SK-N-SH (cell line): Measurements from ENCODE around the gene XPR1. TPM values are rescaled to one million over a fixed set of nuclear protein-coding genes. Genes with fewer than 3 reads are reported as not detected.
"Not testable (repeated sequence)": the region's sequence is repeated elsewhere in the genome, so short reads cannot be mapped to it uniquely, and the experiment has no call there.

Experiments used
- CTCF ChIA-PET: fragments of 300-600, 350-600 bp; formaldehyde crosslinking; extraction: SDS; loops from one replicate; lab custom pipeline; 2021; lab: Yijun Ruan, JAX
- POLR2A ChIA-PET: fragments of 350-600 bp; sonication (Branson Sonifier 250); formaldehyde crosslinking; extraction: SDS; loops from one replicate; lab custom pipeline; 2020; ENCODE audit warnings: antibody characterized with exemption, inconsistent platforms; lab: Yijun Ruan, JAX
- DNase-seq: peaks from one replicate; pipeline ENCODE4 v3.0.0; 2012
- H2AFZ ChIP-seq: fragments of 200-600 bp; sonication (generic); 2 replicates; pipeline ENCODE4 v1.8.1; 2016; ENCODE audit warnings: antibody characterized with exemption, mild to moderate bottlenecking, low read depth
- H3F3A ChIP-seq: fragments of 200-600 bp; sonication (generic); replicated peaks from 2 replicates; pipeline ENCODE3; 2016; ENCODE audit warnings: antibody characterized with exemption, mild to moderate bottlenecking; ENCODE audit not compliant: insufficient read depth
- H3K27ac ChIP-seq, 2 experiments: fragments of 200-500 bp in 1 of 2; fragments of 200-600 bp in 1 of 2; sonication (Bioruptor generic) in 1 of 2; sonication (generic), shearing (Covaris generic) in 1 of 2; 2 replicates each; pipeline versions ENCODE4 v1.5.1 to v1.6.1; 2014 to 2016; ENCODE audit warnings: low read depth in 2 of 2, inconsistent platforms in 1 of 2, low read length in 1 of 2, mild to moderate bottlenecking in 1 of 2, mixed read lengths in 1 of 2
- H3K27me3 ChIP-seq: fragments of 200-600 bp; sonication (generic), shearing (Covaris generic); 2 replicates; pipeline ENCODE4 v1.6.1; 2016; ENCODE audit warnings: mixed run types; ENCODE audit not compliant: insufficient read depth
- H3K36me3 ChIP-seq, 2 experiments: fragments of 200-500 bp in 1 of 2; fragments of 200-600 bp in 1 of 2; sonication (Bioruptor generic) in 1 of 2; sonication (generic) in 1 of 2; replicated peaks in 1 of 2; 2 replicates each; pipeline versions ENCODE3 to v1.5.1; 2014 to 2016; ENCODE audit warnings: low read length in 1 of 2, mild to moderate bottlenecking in 1 of 2; ENCODE audit not compliant: insufficient read depth in 2 of 2, control insufficient read depth in 1 of 2
- H3K4me1 ChIP-seq, 2 experiments: fragments of 200-500 bp in 1 of 2; fragments of 200-600 bp in 1 of 2; sonication (Bioruptor generic) in 1 of 2; sonication (generic), shearing (Covaris generic) in 1 of 2; 2 replicates each; pipeline versions ENCODE4 v1.5.1 to v1.6.1; 2014 to 2016; ENCODE audit warnings: low read depth in 1 of 2, low read length in 1 of 2, mixed run types in 1 of 2; ENCODE audit not compliant: insufficient read depth in 2 of 2, control insufficient read depth in 1 of 2
- H3K4me2 ChIP-seq: fragments of 200-600 bp; sonication (generic), shearing (Covaris generic); 2 replicates; pipeline ENCODE4 v1.6.1; 2017; ENCODE audit warnings: mixed run types
- H3K4me3 ChIP-seq, 2 experiments: fragments of 200-500 bp in 1 of 2; fragments of 200-600 bp in 1 of 2; sonication (Bioruptor generic) in 1 of 2; sonication (generic), shearing (Covaris generic) in 1 of 2; 2 replicates each; pipeline versions ENCODE4 v1.5.1 to v1.8.1; 2014 to 2016; ENCODE audit warnings: low read depth in 2 of 2, inconsistent platforms in 1 of 2, low read length in 1 of 2, mild to moderate bottlenecking in 1 of 2, mixed read lengths in 1 of 2, moderate library complexity in 1 of 2
- H3K79me2 ChIP-seq: fragments of 200-600 bp; sonication (generic); 2 replicates; pipeline ENCODE4 v1.8.1; 2017; ENCODE audit warnings: mild to moderate bottlenecking; ENCODE audit not compliant: insufficient read depth
- H3K9ac ChIP-seq: fragments of 200-600 bp; sonication (generic); 2 replicates; pipeline ENCODE4 v1.6.1; 2017; ENCODE audit warnings: mixed run types
- H3K9me2 ChIP-seq: fragments of 200-600 bp; sonication (generic); 2 replicates; pipeline ENCODE4 v1.6.1; 2017; ENCODE audit warnings: mixed run types
- H3K9me3 ChIP-seq: fragments of 200-600 bp; sonication (generic); 2 replicates; pipeline ENCODE4 v1.6.1; 2017; ENCODE audit warnings: mixed run types, mild to moderate bottlenecking, moderate library complexity
- H4K20me1 ChIP-seq: fragments of 200-600 bp; sonication (generic); 2 replicates; pipeline ENCODE4 v1.6.1; 2017; ENCODE audit warnings: mild to moderate bottlenecking, mixed run types; ENCODE audit not compliant: insufficient read depth
- CHD2 ChIP-seq: fragments of 150-350 bp; IDR thresholded peaks from 2 replicates; pipeline ENCODE4 v1.6.1; 2018; ENCODE audit warnings: low read length; ENCODE audit not compliant: partially characterized antibody
- FOSL2 ChIP-seq: IDR thresholded peaks from 2 replicates; pipeline ENCODE4 v1.4.0; 2012; ENCODE audit warnings: low read depth, mild to moderate bottlenecking, moderate library complexity, borderline replicate concordance
- MAX ChIP-seq: IDR thresholded peaks from 2 replicates; pipeline ENCODE4 v1.4.0; 2012; ENCODE audit warnings: low read depth
- MEF2A ChIP-seq: IDR thresholded peaks from 2 replicates; pipeline ENCODE4 v1.4.0; 2012; ENCODE audit warnings: low read depth, borderline replicate concordance
- MXI1 ChIP-seq: IDR thresholded peaks from 2 replicates; pipeline ENCODE4 v1.6.1; 2012; ENCODE audit warnings: mild to moderate bottlenecking, low read depth, low read length, improper control_type of control experiment
- RCOR1 ChIP-seq: fragments of 150-350 bp; IDR thresholded peaks from 2 replicates; pipeline ENCODE4 v1.6.1; 2017; ENCODE audit warnings: antibody characterized with exemption, low read length
- ZBTB33 ChIP-seq: IDR thresholded peaks from 2 replicates; pipeline ENCODE4 v1.4.0; 2012; ENCODE audit warnings: low read depth, borderline replicate concordance
- WGBS: methylation state at CpG from one replicate; pipeline ENCODE4 v1.1.6; 2017; ENCODE audit warnings: low lambda C conversion rate; 5-methylcytosine and 5-hydroxymethylcytosine counted together
- polyA plus RNA-seq, 3 experiments: library from polyadenylated mRNA; depleted of rRNA; stranded (reverse); fragments of >200 nt; gene quantifications; 2 replicates each; pipeline ENCODE4 v1.2.3, GENCODE V29; 2012

The XPR1 gene
- polyA plus RNA-seq, 1 of the 3 experiments (the other 2 are of a cell fraction) = 7.9 TPM

GRCh38 chr1:180821970-180822369 is 190.1 kb downstream of the XPR1 start:
- no peak for TF ChIP-seq CHD2
- TF ChIP-seq MEF2A = no peak
- Histone ChIP-seq H3K27ac (no peak overlapping the region), H3K36me3 (peaks cover 6 to 16% of the 10 kb centered on the region in 2 experiments), H4K20me1 (no peaks in the 10 kb centered on the region), H3K9me3 (peaks cover 8% of the 10 kb centered on the region; the same call in 1 of the 2 replicates), H3K4me3 (no peak overlapping the region), H3K4me2 (no peak overlapping the region), H2AFZ (no peak overlapping the region), H3K79me2 (no peaks in the 10 kb centered on the region), H3K27me3 (no peaks in the 10 kb centered on the region), H3K9ac (no peak overlapping the region), H3K4me1 (no peaks in the 10 kb centered on the region; a peak in 1 of 4 replicates), H3K9me2 (no peaks in the 10 kb centered on the region), H3F3A (no peaks in the 10 kb centered on the region)
- no peak for DNase-seq
- CTCF ChIA-PET = interaction anchor here (0.9 kb wide), 1 partner anchor 36 kb away, joined by 3 read pairs; no protein-coding TSS in a partner anchor
- 97% methylated on average over 2 of the region's 2 CpGs for WGBS
- POLR2A ChIA-PET = no interaction called here

- H2AFZ ChIP-seq, H3K9me2 ChIP-seq, H3K9me3 ChIP-seq, H3K79me2 ChIP-seq, H3K4me3 ChIP-seq, H3K4me1 ChIP-seq, H3K27ac ChIP-seq, H3K9ac ChIP-seq, POLR2A ChIA-PET, H3K27me3 ChIP-seq, DNase-seq, CTCF ChIA-PET, H3F3A ChIP-seq, H3K4me2 ChIP-seq, H4K20me1 ChIP-seq: not testable (repeated sequence)
- WGBS = 88% methylated on average over 2 of the region's 2 CpGs
- H3K36me3 ChIP-seq = peaks cover 10 to 20% of the 10 kb centered on the region in 2 experiments
Observed at GRCh38 chr1:180831507-180831906, 199.7 kb downstream of the XPR1 start.

- CTCF ChIA-PET, H3K4me3 ChIP-seq, POLR2A ChIA-PET, H3K9me2 ChIP-seq, H3K27me3 ChIP-seq, H3K79me2 ChIP-seq, H3K4me2 ChIP-seq, H3F3A ChIP-seq, H2AFZ ChIP-seq, H3K9me3 ChIP-seq, DNase-seq, H4K20me1 ChIP-seq, H3K9ac ChIP-seq, H3K4me1 ChIP-seq, H3K27ac ChIP-seq: not testable (repeated sequence)
- WGBS = 74% methylated on average over 1 of the region's 1 CpG
- peaks cover 19 to 20% of the 10 kb centered on the region in 2 experiments for H3K36me3 ChIP-seq
Observed at GRCh38 chr1:180833180-180833579, 201.4 kb downstream of the XPR1 start.

- CTCF ChIA-PET = no interaction called here
- H3K79me2 ChIP-seq = no peaks in the 10 kb centered on the region
- POLR2A ChIA-PET = no interaction called here
- H3K36me3 ChIP-seq = peaks cover 19 to 34% of the 10 kb centered on the region in 2 experiments
- no peaks in the 10 kb centered on the region for H3K27me3 ChIP-seq
- no peaks in the 10 kb centered on the region for H3K9me2 ChIP-seq
- TF ChIP-seq ZBTB33 = no peak
- TF ChIP-seq FOSL2 = no peak
- TF ChIP-seq RCOR1 = no peak
- TF ChIP-seq MAX = no peak
- TF ChIP-seq MXI1 = no peak
- no peak overlapping the region for H3K9ac ChIP-seq
- H3K9me3 ChIP-seq = no peaks in the 10 kb centered on the region; the same call in 1 of the 2 replicates
- no peak for DNase-seq
- no peaks in the 10 kb centered on the region for H4K20me1 ChIP-seq
- 96% methylated on average over 6 of the region's 6 CpGs for WGBS
- no peak overlapping the region for H2AFZ ChIP-seq
- H3K27ac ChIP-seq = no peak overlapping the region
- H3K4me1 ChIP-seq = peaks cover 0 to 1% of the 10 kb centered on the region in 2 experiments; a peak in 2 of 4 replicates
- H3K4me3 ChIP-seq = no peak overlapping the region
- no peak overlapping the region for H3K4me2 ChIP-seq
- H3F3A ChIP-seq = peaks cover 4% of the 10 kb centered on the region
Observed at GRCh38 chr1:180836449-180836848, 204.6 kb downstream of the XPR1 start.
